Retina (tissue), 1 donor: Measurements from ENCODE around the gene TMEM11.
"Not testable (repeated sequence)": the region's sequence is repeated elsewhere in the genome, so short reads cannot be mapped to it uniquely, and the experiment has no call there.

Experiments
- DNase-seq: peaks from one replicate; pipeline ENCODE4 v3.0.0-alpha.2; 2016

Gene TMEM11

DNA sequence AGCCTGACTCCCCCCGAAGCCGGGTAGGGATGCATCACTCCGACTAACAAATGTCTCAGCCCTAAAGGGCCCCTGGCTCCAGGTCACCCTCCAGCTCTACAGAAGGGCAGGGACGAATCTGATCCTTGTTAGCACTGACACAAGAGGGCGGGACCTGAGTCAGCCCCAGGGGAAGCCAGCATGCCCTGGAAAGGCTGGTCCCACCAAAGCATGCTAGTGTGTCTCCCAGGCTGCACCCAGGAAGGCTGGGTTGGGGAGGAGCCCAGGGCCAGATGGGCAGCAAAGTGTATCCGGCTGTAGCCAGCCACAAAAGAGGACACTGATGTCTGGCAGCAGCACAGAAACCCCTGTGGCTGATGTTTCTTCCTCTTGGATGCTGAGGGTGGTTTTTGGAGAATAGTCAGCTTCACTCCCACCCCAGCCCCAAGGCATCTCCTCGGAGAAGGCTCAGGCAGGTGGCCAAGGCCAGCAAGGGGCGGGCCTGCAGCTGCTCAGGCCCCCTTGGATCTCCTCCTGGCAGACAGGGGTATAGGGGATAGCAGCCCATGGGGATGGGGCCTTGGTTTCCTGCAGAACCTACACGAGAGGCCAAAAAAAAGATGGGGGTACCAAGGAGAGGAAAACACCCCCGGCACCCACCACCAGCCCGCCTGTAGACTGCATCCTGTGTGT lies 28.2 kb upstream of the TMEM11 start:
- DNase-seq: no peak

DNA sequence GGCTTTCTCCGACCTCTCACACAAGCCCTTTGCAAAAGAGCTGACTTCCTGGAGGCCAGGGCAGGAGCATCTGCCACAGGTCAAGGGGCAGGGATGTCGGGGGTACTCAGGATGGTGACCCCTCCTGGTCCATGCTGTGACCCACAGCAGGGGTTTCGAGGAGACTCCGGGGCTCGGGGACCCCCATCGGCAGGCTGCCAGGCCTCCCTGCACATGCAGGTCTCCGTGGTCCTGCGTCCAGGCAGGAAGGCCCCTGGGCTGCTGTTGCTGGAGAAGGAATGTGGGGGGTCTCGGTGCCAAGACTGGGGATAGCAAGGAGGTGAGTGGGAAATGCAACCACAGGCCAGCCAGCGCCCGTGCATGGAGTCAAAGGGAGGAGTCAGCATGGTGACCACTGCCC lies 27.6 kb upstream of the TMEM11 start:
- no peak for DNase-seq

DNA sequence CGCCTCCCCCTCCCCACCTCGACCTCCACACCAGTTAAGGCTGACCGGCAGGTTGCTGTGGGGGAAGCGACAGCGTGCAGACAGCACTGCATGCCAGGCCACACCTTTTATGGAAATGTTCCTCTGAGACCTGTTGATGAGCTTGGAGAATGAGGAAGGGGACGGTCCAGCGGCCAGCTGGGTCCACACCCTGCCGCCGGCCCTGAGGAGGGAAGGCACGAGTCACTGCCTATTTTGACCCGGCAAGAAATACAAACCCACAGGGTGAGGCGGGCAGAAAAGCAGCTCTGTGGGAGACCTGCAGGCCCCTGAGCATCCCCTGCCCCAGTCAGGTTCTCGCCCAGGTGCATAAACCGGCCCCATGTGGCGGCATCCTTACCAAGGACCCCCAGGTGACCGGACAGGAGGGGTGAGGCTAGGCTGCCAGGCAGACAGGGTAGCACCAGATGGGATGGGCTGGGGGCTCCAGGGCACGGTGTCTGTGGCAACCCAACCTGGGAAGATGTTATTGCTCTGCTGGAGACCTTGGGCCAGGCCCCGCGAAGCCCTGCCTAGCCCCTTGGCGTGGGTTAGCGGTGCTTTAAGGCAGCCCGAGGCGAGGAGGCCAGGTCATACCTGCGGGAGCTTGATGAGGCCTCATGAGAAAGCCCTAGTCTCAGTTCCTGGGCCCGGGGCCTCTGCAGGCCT lies 26.6 kb upstream of the TMEM11 start:
- DNase-seq: no peak

DNA sequence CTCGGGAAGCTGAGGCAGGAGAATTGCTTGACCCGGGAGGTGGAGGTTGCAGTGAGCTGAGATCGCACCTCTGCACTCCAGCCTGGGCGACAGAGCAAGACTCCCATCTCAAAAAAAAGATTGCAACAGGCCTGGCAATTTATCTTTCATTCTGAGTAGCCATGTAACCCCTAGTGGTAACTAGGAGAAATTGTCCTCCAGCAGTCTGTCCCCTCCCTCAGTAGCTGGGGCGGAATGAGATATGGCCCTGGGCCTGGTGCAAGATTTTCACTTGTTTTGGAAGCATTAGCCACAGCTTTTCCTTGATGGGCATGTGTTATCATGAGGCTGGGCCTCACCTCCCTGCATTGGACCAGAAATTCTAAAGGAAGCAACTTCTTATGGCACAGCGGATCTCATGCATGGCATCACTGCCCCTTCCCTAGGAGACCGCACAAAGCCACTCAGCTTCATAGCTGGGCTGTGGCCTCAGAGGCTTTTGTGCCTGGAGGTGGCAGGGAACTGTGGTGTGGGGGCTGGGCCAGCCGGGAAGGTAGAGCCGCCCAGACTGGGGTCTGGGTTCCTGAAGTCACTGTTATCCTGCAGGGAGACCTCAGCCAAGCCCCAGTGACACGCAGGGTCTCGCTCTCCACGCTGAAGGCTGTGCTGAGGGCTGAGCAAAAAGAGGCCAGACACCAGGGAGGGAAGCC lies 25.9 kb upstream of the TMEM11 start:
- no peak for DNase-seq

DNA sequence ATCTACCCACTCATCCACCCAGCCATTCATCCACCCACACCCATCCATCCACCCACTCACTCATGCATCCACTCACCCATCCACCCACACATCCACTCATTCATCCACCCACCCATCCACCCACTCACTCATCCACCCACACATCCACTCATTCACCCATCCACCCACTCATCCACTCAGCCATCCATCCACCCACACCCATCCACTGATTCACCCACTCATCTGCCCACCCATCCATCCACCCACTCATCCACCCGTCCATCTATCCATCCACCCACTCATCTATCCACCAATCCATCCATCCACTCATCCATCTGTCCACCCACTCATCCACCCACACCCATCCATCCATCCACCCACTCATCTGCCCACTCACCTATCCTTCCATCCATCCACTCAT lies 22.0 kb upstream of the TMEM11 start:
- DNase-seq: no peak

DNA sequence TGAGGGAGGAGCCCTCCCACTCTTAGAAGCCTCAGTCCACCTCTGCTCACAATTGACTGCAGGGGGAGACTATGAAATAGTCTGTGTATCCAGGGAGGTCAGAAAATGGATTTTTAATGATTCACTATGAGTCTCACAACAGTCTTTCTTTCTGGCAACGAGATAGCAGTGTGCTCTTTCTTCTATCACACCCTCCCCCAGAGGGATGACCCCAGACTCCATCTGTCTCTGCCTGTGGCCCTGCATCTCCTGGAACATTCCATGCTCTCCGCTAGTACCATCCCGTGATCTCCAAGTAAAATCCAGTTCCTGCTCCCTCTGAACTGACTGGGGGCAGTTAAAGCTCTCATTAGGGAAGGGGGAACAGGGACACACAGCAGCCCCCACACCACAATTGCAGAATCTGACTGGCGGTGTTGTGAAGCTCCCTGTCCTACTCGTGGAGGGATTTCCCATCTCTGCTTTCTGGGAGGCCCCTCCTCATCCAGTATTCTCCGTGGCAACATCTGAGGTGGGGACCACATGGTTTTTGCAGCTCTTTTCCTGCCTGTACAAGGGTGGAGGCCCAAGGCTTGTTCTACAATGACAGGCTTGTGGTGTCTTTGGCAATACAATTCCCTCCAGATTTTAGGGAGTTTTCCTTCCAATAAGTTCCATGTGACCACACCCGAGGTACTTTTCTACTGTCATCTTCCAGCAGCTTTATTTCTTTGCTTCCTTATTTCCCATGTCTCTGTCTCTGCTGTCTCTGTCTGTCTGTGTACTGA lies 19.8 kb upstream of the TMEM11 start:
- DNase-seq: no peak

DNA sequence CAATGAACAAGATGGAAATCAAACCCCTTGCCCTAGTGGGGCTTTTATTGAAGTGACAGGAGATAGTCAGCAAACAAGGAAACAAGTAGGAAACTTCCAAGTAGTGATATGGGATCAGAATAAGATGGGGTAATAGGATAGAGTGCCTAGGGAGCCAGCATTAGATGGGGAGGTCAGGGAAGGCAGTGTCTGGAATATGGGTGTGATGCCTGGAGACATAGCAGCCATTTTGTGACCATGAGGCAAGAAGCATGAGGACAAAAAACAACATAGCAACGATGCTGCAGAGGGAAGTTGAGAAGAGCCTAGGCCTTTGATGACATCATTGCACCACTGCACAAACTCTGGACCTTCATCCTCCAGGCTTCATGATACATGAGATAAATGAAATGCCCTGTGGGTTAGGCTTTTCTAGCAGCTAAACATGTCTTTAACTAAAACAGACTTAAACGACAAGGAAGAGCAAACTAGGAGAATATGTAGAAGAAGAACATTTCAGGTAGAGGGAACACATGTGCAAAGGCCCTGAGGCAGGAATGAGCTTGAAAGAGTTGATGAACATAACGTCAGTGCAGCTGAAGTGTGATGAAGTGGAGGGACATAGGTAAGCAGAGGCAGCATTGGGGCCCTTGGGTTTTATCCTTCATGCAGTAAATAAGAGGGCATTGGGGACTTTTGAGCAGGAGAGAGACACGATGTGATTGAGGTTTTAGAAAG lies 18.2 kb upstream of the TMEM11 start:
- DNase-seq: no peak

DNA sequence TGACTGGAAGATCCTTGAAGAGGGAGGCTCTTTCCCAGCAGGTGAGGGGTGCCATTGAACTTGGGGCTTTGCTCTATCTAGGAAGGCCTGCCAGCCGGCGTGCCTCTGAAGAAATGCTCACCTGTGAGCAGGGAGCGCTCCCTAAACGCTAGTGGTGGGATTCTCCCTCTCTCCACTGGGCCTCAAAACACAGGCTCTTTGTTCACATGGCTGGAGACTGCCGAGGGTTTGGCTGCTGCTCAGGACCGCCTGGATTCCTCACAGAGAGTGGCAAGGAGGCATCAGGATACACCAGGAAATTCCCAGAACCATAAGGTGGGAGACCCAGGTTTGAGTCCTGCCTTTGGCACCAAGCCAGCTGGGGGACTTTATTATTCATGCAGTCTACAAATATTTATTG lies 17.6 kb upstream of the TMEM11 start:
- no peak for DNase-seq

DNA sequence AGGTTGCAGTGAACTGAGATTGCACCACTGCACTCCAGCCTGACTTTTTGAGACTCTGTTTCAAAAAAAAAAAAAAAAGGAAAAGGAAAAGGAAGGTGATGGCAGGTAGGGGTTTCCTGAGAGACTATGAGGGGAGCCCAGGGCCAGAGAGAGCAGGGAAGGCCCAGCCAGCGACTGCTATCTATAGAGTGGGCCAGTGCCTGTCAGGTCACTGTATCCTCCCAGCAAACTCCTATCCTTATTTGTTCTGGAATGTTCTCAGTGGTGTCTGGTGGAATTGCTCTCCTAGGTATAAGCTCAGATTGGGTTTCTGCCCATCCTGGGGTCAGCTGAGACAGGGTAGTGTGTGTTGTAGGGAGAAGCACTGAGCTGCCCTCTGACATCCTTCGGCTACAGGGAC lies 14.9 kb upstream of the TMEM11 start:
- no peak for DNase-seq

DNA sequence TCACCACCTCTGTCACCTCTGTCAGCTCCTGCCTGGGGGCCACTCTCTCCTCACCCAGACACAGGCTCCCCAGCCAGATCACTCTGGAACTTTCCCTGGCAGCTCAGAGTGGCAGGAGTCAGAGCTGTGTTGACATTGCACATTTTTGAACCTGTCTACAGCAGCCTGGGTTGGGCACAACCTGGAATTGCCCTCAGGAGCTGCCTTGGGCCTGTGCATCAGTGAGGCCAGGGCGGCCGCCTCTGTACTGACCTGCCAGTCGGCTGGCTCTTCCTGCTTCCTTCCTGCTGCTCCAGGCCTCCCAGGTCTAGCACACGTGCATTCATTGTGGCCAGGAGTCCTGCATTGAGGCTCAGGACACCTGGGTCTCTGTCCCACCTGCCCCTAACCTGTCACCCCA lies 14.2 kb upstream of the TMEM11 start:
- no peak for DNase-seq

DNA sequence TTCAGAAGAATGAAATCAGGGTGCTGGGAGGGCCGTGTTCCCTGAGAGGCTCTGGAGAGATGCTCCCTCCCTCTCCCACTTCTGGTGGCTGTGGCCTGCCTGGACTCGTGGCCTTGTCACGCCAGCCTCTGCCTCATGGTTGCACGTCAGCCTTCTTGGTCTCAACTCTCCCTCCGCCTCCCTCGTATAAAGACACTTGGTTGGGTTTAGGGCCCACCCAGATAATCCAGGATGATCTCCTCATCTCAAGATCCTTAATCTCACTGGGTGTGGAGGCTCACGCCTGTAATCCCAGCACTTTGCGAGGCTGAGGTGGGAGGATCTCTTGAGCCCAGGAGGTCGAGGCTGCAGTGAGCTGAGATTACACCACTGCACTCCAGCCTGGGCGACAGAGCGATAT lies 13.3 kb upstream of the TMEM11 start:
- not testable (repeated sequence) for DNase-seq

DNA sequence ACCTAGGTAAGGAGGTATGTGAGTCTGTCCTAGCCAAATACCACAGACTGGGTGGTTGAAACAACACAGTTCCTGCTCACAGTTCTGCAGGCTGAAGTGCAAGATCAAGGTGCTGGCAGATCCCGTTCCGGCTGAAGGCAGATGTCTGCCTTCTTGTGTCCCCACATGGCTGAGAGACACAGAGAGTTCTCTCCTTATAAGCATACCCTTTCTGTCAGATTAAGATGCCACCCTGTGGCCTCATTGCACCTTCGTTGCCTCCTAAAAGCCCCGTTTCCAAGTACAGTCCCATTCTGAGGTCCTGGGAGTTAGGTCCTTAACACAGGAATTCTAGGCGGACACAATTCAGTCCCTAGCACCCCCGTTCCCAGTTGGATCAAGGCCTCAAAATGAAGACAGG lies 9.1 kb upstream of the TMEM11 start:
- no peak for DNase-seq

DNA sequence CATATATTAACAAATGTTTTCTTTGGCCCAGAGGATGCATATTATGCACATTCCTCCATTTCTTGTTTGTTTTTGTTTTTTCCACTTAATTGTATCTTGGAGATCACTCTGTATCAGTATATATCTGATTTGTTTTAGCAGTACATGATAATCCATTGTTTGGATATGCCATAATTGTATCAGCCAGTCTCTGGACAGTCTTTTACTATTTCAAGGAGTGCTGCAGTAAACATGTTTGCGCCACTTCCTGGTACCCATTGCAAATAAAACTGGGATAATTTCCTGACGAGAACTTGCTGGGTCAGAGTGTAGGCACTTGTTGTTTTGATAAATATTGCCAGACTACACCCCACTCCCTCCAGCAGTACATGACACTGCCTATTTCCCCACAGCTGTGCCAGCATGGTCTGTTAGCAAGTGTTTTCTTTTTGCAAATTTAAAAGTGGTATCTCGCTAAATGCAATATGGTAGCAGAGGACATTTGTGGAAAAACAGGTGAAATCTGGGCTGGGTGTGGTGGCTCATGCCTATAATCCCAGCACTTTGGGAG lies 4.9 kb upstream of the TMEM11 start:
- no peak for DNase-seq

DNA sequence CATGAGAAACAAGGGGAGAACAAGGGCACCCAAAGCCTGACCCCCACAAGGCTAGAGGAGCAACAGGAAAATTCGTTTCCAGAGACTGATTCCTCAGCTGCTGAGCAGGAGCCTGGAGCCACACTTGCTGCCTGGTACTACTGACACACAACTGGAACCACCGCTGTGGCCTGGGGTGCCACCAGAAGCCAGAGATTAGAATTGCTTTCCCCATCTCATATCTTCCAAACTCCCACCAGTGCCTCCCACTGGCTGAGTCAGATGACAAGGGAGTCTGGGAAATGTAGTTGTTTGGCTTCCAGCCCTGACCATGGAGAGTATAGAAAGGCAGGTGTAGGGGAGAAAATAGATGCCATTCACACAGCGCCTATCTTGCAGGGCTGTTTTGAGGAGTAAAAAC lies 4.1 kb upstream of the TMEM11 start:
- DNase-seq: no peak

DNA sequence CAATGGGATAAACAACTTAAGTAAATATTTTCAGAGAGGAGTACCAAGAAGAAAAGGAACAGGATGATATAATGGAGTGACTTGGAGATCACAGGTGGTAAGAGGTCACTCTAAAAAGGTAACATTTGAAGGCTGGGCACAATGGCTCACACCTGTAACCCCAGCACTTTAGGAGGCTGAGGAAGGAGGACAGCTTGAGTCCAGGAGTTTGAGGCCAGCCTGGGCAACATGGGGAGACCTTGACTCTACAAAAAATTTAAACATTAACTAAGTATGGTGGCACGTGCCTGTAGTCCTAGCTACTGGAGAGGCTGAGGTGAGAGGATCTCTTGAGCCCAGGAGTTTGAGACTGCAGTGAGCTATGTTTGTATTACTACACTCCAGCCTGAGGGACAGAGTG lies 3.4 kb upstream of the TMEM11 start:
- no peak for DNase-seq

DNA sequence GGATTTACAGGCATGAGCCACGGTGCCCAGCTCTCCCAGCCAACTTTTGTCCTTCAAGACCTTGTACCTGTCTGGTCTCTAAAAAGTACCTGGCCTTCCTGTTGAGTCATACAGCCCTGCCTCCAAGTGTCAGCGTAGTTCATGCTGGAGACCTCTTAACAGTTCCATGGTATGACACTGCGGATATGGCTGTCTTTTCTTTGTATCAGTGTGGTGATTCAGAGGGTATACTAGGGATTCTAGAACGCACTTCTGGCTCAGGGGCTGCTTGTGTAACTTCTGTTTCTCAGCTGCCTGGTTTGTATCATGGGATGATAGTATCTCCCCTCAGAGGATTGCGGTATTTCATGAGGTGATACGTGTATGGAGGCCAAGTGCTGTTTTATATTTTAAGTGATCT lies 2.0 kb upstream of the TMEM11 start:
- DNase-seq: no peak

DNA sequence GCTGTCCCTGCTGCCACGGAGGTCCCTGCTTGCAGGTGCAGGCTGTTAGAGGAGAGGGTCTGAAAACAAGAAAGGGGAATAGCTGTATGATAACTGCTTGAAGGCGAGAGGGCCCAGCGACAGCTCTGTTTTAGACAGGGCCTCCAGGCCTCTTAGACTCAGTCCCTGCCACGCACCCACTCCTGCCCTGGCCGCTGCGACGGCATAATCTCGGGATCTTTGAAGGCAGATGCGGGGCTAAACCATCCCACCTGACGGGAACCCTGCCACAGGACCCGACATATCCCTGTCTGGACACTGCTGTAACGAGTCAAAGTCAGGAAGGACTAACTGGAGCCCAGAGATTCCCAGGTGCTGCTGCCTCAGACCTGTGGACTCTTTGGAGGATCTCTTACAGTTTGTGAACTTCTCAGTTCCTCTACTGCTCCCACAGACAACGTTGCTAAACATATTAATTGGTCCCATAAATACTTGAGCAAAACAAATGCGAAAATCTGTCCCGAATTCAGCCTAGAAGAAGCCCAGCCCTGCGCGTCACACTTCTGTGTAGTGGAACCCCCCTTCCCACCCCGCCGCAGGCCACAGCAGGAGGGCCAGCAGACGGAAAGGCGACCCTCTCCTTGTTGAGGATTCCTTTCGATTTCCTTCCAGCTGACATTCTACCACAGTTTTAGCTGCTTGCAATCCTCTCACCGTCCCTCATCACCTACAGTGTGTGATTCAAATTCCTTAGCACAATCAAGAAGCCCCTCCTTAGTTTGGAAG lies 998 bp upstream of the TMEM11 start:
- no peak for DNase-seq

DNA sequence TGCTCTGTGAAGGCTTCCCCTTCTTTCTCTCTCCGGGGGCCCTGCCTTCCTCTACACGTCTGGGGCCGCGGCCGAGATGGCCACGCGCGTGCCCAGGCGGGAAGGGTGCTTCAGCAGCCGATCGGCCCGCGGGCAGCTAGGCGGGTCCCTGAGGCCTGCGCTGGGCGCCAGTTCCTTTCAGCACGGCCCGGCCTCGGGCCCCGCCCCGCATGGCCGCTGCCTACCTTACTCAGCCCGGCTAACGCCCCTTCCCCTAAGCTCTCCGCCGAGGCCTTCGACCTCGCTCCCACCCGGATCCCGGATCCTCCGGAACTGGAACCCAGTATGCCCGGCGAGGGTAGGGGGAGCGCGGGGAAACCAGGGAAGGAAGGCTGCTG lies 335 bp downstream of the TMEM11 start:
- DNase-seq: no peak

DNA sequence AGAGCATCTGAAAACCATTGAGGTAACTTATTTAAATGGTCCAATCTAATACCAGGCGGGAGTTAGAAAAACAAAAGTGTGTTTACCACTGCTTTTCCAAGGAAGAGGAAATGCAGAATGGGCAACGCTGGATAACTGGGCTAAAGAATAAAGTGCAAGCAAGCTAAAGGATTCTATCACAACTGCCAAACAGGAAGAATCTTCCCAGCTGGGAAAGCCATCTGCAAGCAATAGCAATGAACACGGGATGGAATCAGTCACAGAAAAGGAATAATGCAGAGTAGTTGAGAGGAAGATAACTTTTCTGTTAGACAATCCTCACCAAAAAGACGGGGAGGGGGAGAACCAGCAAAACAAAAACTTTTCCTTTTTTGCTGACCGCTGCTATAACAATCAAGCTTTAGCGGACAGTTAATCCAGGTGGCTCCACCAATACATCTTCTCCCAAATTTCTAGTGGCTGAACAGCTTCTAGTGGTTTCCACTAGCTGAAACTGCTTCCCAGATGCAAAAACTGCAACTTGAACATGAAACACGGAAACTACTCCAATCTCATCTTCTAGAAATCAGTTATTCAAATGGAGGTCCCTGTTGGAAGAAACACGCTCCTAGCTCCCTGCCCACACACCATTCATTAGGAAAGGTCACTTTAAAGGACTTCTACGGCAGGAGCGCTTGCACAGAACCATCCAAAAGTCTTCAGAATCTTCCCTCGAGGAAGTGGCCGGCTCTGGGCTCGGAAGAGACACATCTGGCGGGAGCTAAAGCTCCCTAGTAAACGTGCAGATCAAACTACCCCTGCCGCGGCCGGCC lies 929 bp downstream of the TMEM11 start:
- DNase-seq: no peak

DNA sequence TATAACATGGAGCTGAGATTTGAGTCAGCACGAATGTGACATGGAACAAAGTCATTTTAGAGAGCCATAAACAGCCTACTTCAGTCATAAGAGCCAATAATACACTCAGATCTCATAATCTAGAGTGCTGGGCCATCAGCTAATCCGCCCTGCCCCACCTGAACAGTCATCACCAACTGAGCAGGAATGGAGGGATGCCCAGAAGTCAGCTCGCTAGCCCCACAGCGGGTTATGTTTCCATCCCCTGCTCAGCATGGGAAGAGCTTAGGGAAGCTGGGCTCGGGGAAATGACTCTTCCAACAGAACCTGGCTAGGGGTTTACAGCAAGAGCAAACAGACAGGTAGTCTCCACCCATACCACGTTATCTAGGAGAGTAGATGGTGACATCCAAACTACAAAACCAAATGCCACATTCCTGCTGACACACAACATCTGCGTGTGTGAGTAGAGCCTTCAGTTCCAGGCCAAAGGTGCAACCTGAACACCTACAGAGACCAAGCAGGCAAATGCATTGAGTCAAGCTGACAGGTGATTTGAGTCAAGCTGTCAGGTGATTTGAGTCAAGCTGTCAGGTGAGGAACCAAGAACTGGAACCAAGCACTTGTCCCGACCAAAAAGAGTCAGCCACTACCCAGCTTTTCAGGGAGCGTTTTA lies 2.0 kb downstream of the TMEM11 start:
- DNase-seq: no peak
